K562 (cell line): Measurements from ENCODE around the gene MYO3B. TPM values are rescaled to one million over a fixed set of nuclear protein-coding genes. Genes with fewer than 3 reads are reported as not detected.

ENCODE experiments used
- DPF2 ChIP-seq: fragments of 450-650 bp; IDR thresholded peaks from 2 replicates; pipeline ENCODE4 v1.6.1; 2016
- HNRNPL ChIP-seq: fragments of 200-400 bp; formaldehyde crosslinking; IDR thresholded peaks from 2 replicates; pipeline ENCODE4 v1.6.1; 2017; ENCODE audit warnings: low read depth, mild to moderate bottlenecking, low read length
- MAFK ChIP-seq: IDR thresholded peaks from 2 replicates; pipeline ENCODE4 v1.6.1; 2011; ENCODE audit warnings: low read length, improper control_type of control experiment
- POLR2H ChIP-seq: IDR thresholded peaks from 2 replicates; pipeline ENCODE4 v1.6.1; 2016; ENCODE audit warnings: missing genetic modification characterization, low read depth, mild to moderate bottlenecking, control low read depth, missing compliant biosample characterization, moderate library complexity
- RBM39 ChIP-seq: fragments of 200-400 bp; formaldehyde crosslinking; optimal IDR thresholded peaks from 2 replicates; pipeline ENCODE3; 2018; ENCODE audit warnings: low read depth, low read length
- SMAD2 ChIP-seq: fragments of 150-350 bp; IDR thresholded peaks from 2 replicates; pipeline ENCODE4 v1.6.1; 2014; ENCODE audit warnings: low read depth, mild to moderate bottlenecking, low read length
- TGIF2 ChIP-seq: sonication (generic); formaldehyde crosslinking; IDR thresholded peaks from 2 replicates; pipeline ENCODE4 v1.8.1; 2022; ENCODE audit warnings: mild to moderate bottlenecking, missing genetic modification reagents, moderate library complexity
- THAP12 ChIP-seq: fragments of 250-450 bp; sonication (Bioruptor Pico); IDR thresholded peaks from 2 replicates; pipeline ENCODE4 v1.9.0; 2021; ENCODE audit warnings: mild to moderate bottlenecking, inconsistent platforms
- ZBTB9 ChIP-seq: fragments of 450-650 bp; formaldehyde crosslinking; IDR thresholded peaks from 2 replicates; pipeline ENCODE4 v1.4.0; 2020; ENCODE audit warnings: mild to moderate bottlenecking, moderate library complexity
- polyA plus RNA-seq, 8 experiments: library from polyadenylated mRNA; depleted of rRNA in 4 of 8; stranded (reverse) in 5 of 8; unstranded in 3 of 8; fragments of >200 nt; fragmentation: Nextera tagmentation in 2 of 8; fragmentation: Illumina TruSeq in 1 of 8; extraction: Ambion mirVana in 2 of 8; extraction: Trizol in 1 of 8; gene quantifications; 2 replicates each; pipeline versions ENCODE4 v1.2.1 to v1.2.3, GENCODE V29; 2011 to 2014; ENCODE audit warnings: inconsistent platforms in 1 of 8, missing spikeins in 1 of 8
- total RNA-seq, 7 experiments: library from RNA; depleted of rRNA in 6 of 7; stranded (reverse); fragments of >200 nt in 6 of 7; fragmentation: Illumina TruSeq in 2 of 7; extraction: Trizol in 2 of 7; gene quantifications; 2 replicates each; pipeline versions ENCODE4 v1.2.1 to v1.2.3, GENCODE V29; 2011 to 2021; ENCODE audit warnings: low replicate concordance in 1 of 7

The MYO3B gene
- total and polyA plus RNA-seq, 9 of the 15 experiments (the other 6 are each of a cell fraction or from before 2014, with no cell fraction given), result 2.7 to 6.5 (median 3.6) TPM

DNA sequence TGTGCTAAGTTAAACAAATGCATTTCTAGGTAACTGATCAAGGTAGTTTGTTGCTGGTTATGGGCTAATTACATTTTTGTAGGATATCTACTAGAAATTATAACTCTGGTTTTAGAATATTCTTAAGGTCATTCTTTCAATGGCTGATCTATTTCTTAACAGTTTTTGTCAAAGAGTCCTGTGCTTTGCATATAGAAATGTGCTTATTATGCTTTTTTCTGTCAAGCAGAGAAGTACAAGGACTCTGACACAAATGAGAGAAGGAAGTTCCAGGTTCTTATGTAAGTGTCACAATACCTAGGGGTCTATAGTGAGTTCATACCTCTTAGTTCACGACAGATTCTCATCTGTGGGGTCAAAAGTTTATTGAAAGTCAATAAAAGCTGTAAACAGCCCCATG, 88.4 kb downstream of the MYO3B start (continued):
- TF ChIP-seq TGIF2 (CRISPR knock-in tag) (no peak), MAFK (0 out of 2 replicates have a peak, but pooled peaks have one; percentile 5), THAP12 (CRISPR knock-in tag) (no peak), DPF2 (no peak), POLR2H (tag) (0 out of 2 replicates have a peak, but pooled peaks have one; percentile 39), RBM39 (no peak), SMAD2 (no peak), ZBTB9 (CRISPR knock-in tag) (no peak), HNRNPL (no peak)
